IgD-negative memory B cell (primary cell): ENCODE results near the gene MINDY4. TPM values are rescaled to one million over a fixed set of nuclear protein-coding genes. Genes with fewer than 3 reads are reported as not detected.

Experiments used
- H3K27ac Mint-ChIP-seq, 3 donors: one replicate each; pipeline ENCODE4 v1.8.0; 2020 to 2022; ENCODE audit warnings: mild to moderate bottlenecking in 3 of 3, mixed read lengths in 3 of 3, moderate library complexity in 1 of 3
- H3K27me3 Mint-ChIP-seq: one replicate; pipeline ENCODE4 v1.8.0; 2021; ENCODE audit warnings: mixed read lengths
- H3K36me3 Mint-ChIP-seq: one replicate; pipeline ENCODE4 v1.8.0; 2020; ENCODE audit warnings: mild to moderate bottlenecking, mixed read lengths
- H3K4me1 Mint-ChIP-seq, 3 donors: one replicate each; pipeline ENCODE4 v1.8.0; 2020 to 2022; ENCODE audit warnings: mixed read lengths in 3 of 3, mild to moderate bottlenecking in 1 of 3
- H3K4me3 Mint-ChIP-seq, 4 donors: one replicate each; pipeline ENCODE4 v1.8.0; 2020 to 2022; ENCODE audit warnings: mild to moderate bottlenecking in 4 of 4, mixed read lengths in 4 of 4, moderate library complexity in 3 of 4
- H3K9me3 Mint-ChIP-seq, 3 donors: one replicate each; pipeline ENCODE4 v1.8.0; 2020 to 2021; ENCODE audit warnings: mixed read lengths in 3 of 3, mild to moderate bottlenecking in 1 of 3
- polyA plus RNA-seq: library from polyadenylated mRNA; unstranded; fragments of 300-500 nt; fragmentation: Illumina TruSeq; gene quantifications from one replicate; pipeline ENCODE4 v1.2.3, GENCODE V29; 2021

Gene MINDY4
- polyA plus RNA-seq, 1 donor from 2014 or later: 0.25 TPM

DNA sequence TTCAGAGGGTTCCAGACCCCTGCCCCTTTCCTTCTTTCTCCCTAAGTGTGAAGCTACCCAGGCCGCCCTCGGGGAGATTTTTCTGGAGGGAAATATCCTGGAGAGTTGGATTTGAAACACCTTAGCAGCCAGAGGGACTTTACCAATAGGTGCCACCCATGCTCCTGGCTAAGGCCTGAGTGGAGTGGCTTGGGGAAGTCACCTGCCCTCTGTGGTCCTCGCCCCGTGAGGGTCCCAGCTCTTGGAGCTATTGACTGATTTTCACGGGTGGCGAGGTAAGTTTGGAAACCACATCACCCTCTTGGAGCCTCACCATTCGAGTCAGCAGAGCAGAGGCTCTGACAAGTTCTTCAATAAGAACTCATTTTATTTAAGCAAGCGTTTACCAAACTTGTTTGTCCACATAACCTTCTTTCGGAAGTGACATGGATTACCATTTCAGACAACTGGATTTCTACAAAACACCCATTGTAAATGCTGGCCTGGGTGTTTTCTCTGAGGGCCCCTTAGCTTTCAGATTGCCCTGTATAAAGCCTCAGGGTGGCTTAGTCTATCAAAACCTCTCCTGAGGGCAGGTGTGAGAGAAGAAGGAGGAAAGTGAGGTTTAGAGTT lies 160.8 kb downstream of the MINDY4 start:
- Mint-ChIP-seq H3K9me3 (no peaks in the 10 kb centered on the region), H3K4me3 (no peak overlapping the region), H3K27ac (no peak overlapping the region), H3K27me3 (peaks cover 3% of the 10 kb centered on the region), H3K4me1 (no peaks in the 10 kb centered on the region), H3K36me3 (no peaks in the 10 kb centered on the region)

DNA sequence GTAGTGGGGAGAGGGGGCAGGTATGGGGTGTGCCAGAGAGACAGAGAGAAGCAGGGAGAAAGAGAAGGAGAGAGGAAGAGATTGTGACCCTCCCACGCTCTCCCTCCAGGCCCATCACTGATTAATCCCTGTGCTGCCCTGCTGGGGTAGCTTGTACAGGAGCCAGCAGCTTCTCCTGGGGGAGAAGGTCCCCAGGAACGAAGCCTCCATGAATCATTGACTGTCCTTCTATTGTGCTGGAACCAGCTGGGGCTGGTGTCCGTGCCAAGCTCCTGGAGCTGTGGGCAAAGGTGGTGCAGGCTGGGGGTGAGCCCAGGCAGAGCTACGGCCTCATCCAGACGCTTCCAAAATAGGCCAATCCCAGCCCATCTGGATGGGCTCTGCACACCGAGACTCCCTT lies 161.3 kb downstream of the MINDY4 start:
- H3K4me1 Mint-ChIP-seq: no peaks in the 10 kb centered on the region
- no peak overlapping the region for H3K4me3 Mint-ChIP-seq
- H3K9me3 Mint-ChIP-seq: no peaks in the 10 kb centered on the region
- H3K27ac Mint-ChIP-seq: no peak overlapping the region
- H3K36me3 Mint-ChIP-seq: no peaks in the 10 kb centered on the region
- peaks cover 3% of the 10 kb centered on the region for H3K27me3 Mint-ChIP-seq

DNA sequence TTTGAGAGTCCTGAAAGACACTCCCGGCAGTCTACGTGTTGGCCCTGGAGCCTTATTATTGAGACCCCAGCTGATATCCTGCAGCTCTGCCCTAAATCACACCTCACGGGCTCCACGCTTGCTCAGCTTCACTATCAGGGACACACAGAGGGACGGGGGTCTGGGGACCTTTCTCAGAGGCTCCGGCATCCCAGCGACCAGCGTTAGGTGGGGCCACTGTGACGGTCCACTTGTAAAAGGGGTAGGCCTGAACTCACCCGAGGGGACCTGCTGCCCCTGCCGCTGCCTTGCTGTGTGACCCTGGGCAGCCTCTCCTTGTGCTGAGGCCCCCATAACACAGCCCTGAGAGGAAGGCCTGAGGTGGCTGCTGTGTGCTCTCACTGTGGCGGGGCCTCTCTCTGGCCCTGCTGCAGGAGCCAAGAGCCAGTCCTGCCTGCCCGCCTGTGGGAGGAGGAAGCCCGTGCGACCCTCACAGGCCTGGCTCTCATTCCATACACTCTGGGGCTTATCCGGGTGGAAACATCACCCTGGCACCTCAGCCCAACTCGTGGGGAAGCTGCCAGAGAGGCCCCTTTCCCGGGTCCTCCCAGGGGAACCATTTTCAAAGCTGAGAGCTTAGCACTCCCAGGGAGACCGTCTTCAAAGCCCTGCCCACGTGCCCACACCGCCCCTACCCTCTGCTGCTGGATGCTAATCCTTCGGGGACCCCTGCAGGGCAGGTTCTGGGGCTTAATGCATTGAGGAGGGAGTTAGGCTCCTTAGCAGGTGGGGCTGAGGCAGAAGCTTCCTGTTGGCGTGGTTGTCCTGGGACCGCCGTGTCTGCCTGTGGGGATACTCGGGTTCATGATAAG lies 162.1 kb downstream of the MINDY4 start:
- no peaks in the 10 kb centered on the region for H3K9me3 Mint-ChIP-seq
- H3K36me3 Mint-ChIP-seq: no peaks in the 10 kb centered on the region
- H3K27ac Mint-ChIP-seq: no peak overlapping the region
- no peak overlapping the region for H3K4me3 Mint-ChIP-seq
- H3K4me1 Mint-ChIP-seq: no peaks in the 10 kb centered on the region
- peaks cover 3% of the 10 kb centered on the region for H3K27me3 Mint-ChIP-seq

DNA sequence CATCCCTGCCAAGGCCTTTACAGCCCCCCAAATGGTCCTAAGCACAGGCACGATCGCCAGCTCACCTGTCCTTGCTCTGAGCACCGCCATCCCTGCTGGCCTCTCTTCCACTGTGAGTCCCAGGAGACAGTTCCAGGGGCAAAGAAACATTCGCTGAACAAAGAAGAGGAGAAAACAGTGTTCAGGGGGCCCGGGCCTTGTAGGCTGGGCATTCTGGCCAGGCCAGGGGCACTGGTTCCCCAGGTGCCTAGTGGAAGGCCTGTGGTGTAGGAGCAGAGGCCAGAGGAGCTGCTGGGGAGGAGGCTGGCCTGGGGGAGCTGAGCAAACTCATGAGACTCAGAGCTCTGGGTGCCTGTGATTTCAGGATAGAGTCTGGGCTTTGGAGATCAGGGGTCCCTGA lies 163.0 kb downstream of the MINDY4 start:
- Mint-ChIP-seq H3K36me3 (no peaks in the 10 kb centered on the region), H3K27me3 (peaks cover 6% of the 10 kb centered on the region), H3K4me1 (no peaks in the 10 kb centered on the region), H3K4me3 (no peak overlapping the region), H3K9me3 (no peaks in the 10 kb centered on the region), H3K27ac (no peak overlapping the region)

DNA sequence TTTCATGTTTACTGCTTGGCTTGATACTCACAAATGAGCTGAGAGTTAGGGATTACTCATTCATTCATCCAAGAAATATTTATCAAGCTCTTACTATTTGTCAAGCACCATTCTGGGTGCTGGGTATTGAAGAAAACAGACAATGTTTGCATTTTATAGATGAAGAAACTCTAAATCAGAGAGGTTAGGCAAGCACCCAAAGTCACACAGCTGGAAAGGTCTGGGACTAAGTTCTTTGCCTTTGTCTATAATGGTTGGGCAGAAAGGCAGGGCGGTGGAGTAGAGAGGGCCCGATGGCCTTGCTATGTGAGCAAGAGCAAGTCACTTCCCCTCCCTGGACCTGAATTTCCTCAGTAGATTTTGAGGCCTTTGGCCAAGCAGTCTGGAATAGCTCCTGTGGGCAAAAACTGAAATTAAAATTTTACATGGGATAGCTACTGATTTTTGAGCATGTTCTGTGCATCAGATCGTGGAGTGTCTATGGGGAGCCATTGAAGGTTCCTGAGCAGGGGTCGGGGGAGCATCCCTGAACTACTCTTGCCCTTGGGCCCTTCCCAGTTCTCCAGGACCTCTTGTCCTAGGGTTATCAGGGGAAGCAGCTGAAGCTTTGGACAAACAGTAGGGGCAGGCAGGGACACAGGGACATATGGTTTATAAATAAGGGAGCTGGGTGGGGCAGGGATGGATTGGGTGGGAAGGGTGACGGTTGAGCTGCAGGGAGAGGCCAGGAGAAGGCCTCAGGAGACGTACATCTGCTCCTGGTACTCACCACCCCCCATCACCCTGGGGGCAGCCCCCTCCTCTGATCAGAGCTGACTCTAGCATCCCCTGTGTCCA lies 163.7 kb downstream of the MINDY4 start:
- H3K27me3 Mint-ChIP-seq: peaks cover 12% of the 10 kb centered on the region
- peaks cover 0 to 3% (median 1%) of the 10 kb centered on the region in 3 donors for H3K9me3 Mint-ChIP-seq
- no peak overlapping the region for H3K27ac Mint-ChIP-seq
- H3K4me3 Mint-ChIP-seq: no peak overlapping the region
- no peaks in the 10 kb centered on the region for H3K4me1 Mint-ChIP-seq
- H3K36me3 Mint-ChIP-seq: no peaks in the 10 kb centered on the region

DNA sequence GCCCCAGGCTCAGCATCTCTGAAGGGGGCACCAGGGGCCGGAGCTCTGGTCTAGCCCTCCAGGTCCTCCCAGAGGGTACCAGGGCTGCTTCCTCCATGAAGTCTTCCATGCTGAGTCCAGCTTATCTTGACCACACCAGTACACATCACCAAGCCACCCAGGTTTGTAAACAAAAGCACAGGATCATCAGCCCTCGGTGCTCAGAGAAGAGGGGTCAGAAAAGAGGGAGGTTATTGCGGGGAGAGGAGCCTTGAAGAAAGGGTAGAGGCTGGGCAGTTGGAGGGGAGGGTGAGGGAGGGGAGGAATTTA lies 164.3 kb downstream of the MINDY4 start:
- H3K4me3 Mint-ChIP-seq: no peak overlapping the region

DNA sequence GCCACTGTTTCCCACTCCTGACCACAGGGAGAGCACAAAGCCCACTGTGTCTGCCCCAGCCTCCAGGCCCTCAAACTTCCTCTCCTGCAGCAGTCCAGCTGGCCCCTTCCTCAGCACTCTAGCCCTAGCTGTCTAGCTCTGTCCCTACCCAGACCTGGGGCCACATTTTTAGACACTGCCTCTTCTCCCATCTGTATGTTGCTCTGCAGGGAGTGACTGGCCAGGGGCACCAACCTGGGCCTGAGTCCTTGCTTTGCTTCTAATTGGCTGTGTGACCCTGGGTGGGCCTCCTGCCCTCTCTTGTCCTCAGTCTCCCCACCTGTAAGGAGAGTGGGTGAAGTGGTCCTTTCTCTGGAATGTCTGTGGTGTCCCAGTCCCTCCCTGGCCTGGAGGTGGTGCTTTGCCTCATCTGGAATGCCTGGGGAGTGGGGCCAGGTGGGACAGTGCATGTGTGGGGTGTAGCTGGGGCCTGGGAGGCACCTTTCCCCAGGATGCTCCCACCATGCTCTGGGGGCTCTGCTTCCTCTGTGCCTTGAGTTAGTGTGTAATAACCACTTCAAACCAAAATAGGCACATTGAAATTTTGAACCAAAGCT lies 165.5 kb downstream of the MINDY4 start:
- Mint-ChIP-seq H3K27me3 (peaks cover 12% of the 10 kb centered on the region), H3K9me3 (peaks cover 0 to 3% (median 1%) of the 10 kb centered on the region in 3 donors), H3K36me3 (no peaks in the 10 kb centered on the region), H3K4me1 (no peaks in the 10 kb centered on the region), H3K27ac (no peak overlapping the region), H3K4me3 (no peak overlapping the region)

More for the DNA sequence above, 164.3 kb downstream of the MINDY4 start:
- no peaks in the 10 kb centered on the region for H3K4me1 Mint-ChIP-seq
- peaks cover 0 to 3% (median 1%) of the 10 kb centered on the region in 3 donors for H3K9me3 Mint-ChIP-seq
- H3K36me3 Mint-ChIP-seq: no peaks in the 10 kb centered on the region
- peaks cover 12% of the 10 kb centered on the region for H3K27me3 Mint-ChIP-seq
- H3K27ac Mint-ChIP-seq: no peak overlapping the region

DNA sequence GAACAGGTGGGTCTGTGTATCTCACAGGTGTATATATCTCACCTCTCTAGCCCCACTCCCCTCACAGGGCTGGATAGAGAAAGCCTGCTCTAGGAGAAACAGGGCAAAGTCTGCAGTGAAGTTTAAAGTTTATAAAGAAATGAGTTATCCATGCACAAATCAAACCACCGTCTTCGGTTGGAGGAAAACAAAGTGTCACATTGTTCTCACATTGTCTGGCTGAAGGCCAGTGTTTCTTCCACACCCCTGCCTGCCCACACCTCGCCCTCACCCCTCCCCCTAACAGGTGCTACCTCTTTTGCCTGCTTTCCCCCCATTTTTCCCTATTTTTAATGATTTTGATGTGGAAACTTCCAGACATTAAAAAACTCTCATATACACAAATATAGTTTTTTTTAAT lies 166.2 kb downstream of the MINDY4 start:
- peaks cover 0 to 3% (median 1%) of the 10 kb centered on the region in 3 donors for H3K9me3 Mint-ChIP-seq
- no peaks in the 10 kb centered on the region for H3K36me3 Mint-ChIP-seq
- H3K27me3 Mint-ChIP-seq: peaks cover 12% of the 10 kb centered on the region
- H3K27ac Mint-ChIP-seq: no peak overlapping the region
- H3K4me3 Mint-ChIP-seq: no peak overlapping the region
- H3K4me1 Mint-ChIP-seq: no peaks in the 10 kb centered on the region

DNA sequence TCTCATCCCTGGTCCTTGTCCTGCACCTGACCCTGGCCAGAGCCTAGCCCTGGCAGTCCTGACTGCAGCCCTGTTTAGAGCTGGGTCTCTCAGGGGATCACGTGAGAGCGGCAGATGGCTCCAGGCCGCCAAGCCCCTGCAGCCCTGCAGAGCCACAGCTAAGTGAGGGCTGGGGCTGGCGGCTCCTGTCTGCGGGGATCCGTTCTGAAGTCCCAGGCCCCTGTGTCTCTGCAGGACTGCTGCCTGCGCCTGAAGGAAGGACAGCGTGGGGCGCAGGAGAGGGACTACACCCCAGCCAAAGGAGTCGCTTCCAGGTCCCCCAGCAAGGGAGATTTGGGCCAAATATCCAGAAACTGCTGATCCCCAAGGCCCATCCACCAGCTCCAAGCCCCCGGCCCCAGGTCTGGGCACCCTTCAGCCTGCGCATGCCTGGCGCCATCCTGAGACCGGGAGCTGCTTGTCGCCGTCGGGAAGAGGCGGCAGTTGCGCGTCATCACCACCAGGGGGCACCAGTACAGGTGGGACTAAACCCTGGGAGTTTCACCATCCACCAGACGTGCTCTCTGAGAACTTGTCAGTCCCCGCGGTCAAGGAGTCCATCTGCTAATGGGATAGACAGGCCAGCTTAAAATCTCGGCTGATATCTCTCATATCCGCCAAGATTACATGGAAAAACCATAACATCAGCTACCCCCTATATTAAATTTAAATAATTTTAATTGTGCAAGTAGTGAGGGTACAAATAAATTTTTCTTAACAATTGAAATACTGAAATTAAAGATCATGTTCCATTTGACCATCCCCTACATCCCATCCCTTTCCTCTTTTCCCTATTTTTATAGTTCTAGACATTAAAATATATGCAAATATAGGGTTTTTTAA lies 167.5 kb downstream of the MINDY4 start:
- Mint-ChIP-seq H3K9me3 (peaks cover 0 to 3% (median 1%) of the 10 kb centered on the region in 3 donors), H3K4me3 (no peak overlapping the region), H3K27me3 (peaks cover 12% of the 10 kb centered on the region), H3K36me3 (no peaks in the 10 kb centered on the region), H3K4me1 (no peaks in the 10 kb centered on the region), H3K27ac (no peak overlapping the region)

DNA sequence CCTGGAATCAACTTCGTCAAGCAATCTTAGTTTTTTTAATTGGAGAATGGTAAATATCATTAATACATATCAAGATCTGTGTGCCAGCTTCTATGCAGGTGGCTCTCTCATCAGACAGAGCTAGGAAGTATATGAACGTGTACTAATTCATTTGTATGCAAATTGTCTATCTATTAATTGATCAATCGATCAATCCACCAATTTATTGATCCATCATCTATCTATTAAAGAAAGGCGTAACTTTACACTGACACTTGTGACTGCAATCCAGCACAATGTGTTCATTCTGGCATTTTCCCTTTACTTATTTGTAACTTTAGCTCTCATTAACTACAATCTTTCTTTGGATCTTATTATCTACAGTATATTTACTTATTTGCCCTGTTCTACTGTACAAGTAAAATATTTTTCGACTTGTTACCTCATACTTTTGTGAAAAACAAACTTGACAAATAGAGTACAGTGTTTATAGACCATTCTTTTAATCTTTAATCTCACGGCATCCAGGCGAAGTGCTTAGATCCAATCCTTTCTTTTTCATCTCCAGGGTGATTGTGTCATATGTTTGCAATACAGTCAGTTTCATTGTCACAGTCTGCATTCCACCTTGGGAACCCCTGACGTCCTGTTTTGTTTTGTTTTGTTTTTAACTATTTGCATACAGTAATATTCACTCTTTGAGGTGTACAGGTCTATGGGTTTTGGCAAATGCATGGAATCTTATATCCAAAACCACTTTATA lies 170.5 kb downstream of the MINDY4 start:
- peaks cover 3 to 13% (median 10%) of the 10 kb centered on the region in 3 donors for H3K9me3 Mint-ChIP-seq
- H3K4me1 Mint-ChIP-seq: no peaks in the 10 kb centered on the region
- H3K27me3 Mint-ChIP-seq: peaks cover 9% of the 10 kb centered on the region
- H3K27ac Mint-ChIP-seq: no peak overlapping the region
- H3K36me3 Mint-ChIP-seq: no peaks in the 10 kb centered on the region
- H3K4me3 Mint-ChIP-seq: no peak overlapping the region

Other genes starting within 250 kb of the MINDY4 start
- 79.1 TPM for gene GARS1, start 176.5 kb upstream of the MINDY4 start, polyA plus RNA-seq
- gene CRHR2, start 89.0 kb upstream of the MINDY4 start, polyA plus RNA-seq: not detected
- gene INMT, start 19.3 kb upstream of the MINDY4 start, polyA plus RNA-seq: not detected
- not detected for gene AQP1, start 140.4 kb downstream of the MINDY4 start, polyA plus RNA-seq
- not detected for gene GHRHR, start 192.5 kb downstream of the MINDY4 start, polyA plus RNA-seq